ENCODE results near the gene METTL6. TPM values are rescaled to one million over a fixed set of nuclear protein-coding genes. Genes with fewer than 3 reads are reported as not detected.

METTL6 gene
- total RNA-seq, 1 donor from 2014 or later = 19.7 TPM

DNA sequence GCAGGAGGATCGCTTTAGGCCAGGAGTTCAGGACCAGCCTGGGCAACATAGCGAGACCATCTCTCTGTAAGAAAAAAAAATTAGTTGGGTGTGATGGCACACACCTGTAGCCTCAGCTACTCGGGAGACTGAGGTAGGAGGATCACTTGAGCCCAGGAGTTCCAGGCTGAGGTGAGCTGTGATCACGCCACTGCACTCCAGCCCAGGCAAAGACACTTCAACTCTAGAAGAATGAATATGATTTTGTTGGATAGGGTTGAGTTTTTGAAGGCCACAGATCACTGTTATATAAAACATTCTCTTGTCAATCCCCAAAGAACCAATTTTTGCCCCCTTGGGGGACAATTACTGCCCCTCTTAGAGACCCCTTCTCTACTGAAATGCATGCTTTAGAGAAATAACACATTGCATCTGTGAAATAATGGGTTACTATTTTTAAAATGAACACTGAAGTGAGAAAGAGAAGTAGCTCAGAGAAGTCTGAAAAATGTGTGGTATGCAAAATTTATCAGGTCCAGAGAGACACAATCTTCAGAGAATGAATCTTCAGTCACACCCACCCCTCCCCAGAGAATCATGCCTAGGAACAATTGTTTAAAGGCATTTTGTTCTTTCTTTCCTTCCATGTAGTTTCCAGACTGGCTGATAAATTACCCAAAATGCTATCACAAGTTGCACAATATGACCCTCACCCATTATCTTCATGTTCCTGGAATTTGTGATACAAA, 42.7 kb downstream of the METTL6 start:
- TF ChIP-seq, protein P1, sequence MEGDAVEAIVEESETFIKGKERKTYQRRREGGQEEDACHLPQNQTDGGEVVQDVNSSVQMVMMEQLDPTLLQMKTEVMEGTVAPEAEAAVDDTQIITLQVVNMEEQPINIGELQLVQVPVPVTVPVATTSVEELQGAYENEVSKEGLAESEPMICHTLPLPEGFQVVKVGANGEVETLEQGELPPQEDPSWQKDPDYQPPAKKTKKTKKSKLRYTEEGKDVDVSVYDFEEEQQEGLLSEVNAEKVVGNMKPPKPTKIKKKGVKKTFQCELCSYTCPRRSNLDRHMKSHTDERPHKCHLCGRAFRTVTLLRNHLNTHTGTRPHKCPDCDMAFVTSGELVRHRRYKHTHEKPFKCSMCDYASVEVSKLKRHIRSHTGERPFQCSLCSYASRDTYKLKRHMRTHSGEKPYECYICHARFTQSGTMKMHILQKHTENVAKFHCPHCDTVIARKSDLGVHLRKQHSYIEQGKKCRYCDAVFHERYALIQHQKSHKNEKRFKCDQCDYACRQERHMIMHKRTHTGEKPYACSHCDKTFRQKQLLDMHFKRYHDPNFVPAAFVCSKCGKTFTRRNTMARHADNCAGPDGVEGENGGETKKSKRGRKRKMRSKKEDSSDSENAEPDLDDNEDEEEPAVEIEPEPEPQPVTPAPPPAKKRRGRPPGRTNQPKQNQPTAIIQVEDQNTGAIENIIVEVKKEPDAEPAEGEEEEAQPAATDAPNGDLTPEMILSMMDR (IDR thresholded peaks at IDR 0.05) = no peak
- no peak overlapping the region for H3K27ac Mint-ChIP-seq (ENCODE audit: unreplicated experiment)
- DNase-seq (ENCODE audit: low spot score) = no peak
- H3K27me3 Mint-ChIP-seq (ENCODE audit: low read depth) = no peaks in the 10 kb centered on the region
- H3K4me1 Mint-ChIP-seq (ENCODE audit: low read depth) = peaks cover 8% of the 10 kb centered on the region
- H3K9me3 Mint-ChIP-seq (ENCODE audit: low read depth) = peaks cover 12% of the 10 kb centered on the region
- H3K4me3 Mint-ChIP-seq (ENCODE audit: unreplicated experiment) = no peak overlapping the region
- peaks cover 2% of the 10 kb centered on the region for H3K36me3 Mint-ChIP-seq (ENCODE audit: low read depth)

GRCh38 chr3:15382405-15382923, 44.9 kb downstream of the METTL6 start:
- TF ChIP-seq, protein P1 (IDR thresholded peaks at IDR 0.05) = no peak
- Mint-ChIP-seq H3K27ac (ENCODE audit: unreplicated experiment) (no peak overlapping the region), H3K27me3 (ENCODE audit: low read depth) (no peaks in the 10 kb centered on the region)

DNA sequence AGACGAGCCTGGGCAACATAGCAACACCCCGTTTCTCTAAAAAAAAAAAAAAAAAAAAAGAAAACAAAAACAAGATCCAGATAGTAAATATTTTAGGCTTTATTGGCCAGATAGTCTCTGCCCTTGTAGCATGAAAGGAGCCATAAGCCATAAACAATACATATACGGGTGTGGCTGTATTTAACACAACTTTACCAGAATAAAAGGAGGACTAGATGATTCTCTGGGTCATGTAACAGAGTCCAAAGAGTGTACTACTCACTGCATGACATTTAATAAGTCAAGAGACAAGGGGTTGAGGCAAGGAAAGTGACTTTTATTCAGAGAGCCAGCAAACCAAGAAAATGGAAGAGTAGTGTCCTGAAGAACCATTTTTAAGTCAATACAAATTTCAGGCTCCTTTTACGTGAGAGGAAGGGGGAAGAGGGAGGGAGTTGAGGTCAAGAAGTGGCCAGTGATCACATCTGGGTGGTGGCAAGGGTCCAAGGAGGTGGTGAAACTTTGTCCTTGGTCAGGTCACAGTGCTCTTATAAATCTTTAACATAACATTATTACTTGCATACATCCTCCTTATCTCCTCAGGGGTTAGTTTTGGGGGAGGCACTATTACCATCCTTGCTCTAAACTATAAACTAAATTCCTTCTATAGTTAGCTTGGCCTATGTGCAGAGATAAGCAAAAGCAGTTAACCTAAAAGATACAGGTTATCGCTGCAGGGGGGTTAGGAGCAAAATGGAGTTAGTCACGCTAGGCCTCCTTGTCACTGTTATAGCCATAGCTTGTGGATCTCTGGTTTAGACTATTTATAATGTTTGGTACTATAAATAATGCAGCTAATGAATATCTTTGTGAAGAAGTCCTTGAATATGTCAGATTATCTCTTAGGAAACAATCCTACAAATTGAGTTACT, 46.1 kb downstream of the METTL6 start:
- Mint-ChIP-seq H3K4me3 (ENCODE audit: unreplicated experiment) (no peak overlapping the region), H3K4me1 (ENCODE audit: low read depth) (peaks cover 12% of the 10 kb centered on the region), H3K9me3 (ENCODE audit: low read depth) (peaks cover 7% of the 10 kb centered on the region), H3K27ac (ENCODE audit: unreplicated experiment) (no peak overlapping the region), H3K27me3 (ENCODE audit: low read depth) (no peaks in the 10 kb centered on the region), H3K36me3 (ENCODE audit: low read depth) (peaks cover 2% of the 10 kb centered on the region)
- DNase-seq (ENCODE audit: low spot score) = no peak
- TF ChIP-seq, protein P1 (IDR thresholded peaks at IDR 0.05) = no peak

More at GRCh38 chr3:15382405-15382923, 44.9 kb downstream of the METTL6 start:
- Mint-ChIP-seq H3K36me3 (ENCODE audit: low read depth) (peaks cover 2% of the 10 kb centered on the region), H3K4me3 (ENCODE audit: unreplicated experiment) (no peak overlapping the region), H3K4me1 (ENCODE audit: low read depth) (peaks cover 12% of the 10 kb centered on the region), H3K9me3 (ENCODE audit: low read depth) (peaks cover 12% of the 10 kb centered on the region)
- no peak for DNase-seq (ENCODE audit: low spot score)

DNA sequence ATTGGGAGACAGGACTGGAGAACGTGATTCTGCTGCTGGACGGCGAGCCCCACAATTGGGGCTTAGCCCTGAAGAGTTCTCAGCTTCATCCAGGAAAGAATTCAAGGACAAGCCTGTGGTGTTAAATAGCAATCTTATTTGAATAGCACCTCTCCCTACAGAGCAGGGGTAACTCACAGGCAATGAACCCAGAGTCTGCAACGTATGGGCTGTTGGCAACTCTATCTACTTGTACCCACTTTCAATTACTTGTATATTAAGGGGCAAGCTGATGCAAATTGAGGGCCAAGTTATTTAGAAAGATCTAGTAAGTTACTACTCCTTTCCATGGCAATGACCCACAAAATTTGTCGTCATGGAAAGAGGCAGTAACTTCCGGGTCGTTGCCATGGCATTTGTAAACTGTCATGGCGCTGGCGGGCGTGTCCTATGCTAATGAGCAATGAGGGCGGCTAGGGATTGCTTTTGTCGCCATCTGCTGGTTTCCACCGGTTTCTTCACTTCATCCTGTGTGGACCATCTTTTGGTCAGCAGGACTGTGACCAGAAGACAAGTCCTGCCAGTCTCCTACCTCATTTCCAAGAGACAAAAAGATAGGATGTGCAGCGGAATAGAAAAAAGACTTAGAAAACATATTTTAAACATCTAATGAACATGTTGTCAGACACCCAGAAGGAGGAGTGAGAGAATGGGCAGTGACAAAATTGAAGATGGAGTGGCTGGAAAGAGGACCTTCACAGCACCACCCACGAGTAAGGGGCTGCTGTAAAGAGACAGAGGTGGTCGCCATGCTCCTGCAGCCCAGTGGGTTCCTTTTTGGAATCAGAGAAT, 49.2 kb downstream of the METTL6 start:
- H3K27ac Mint-ChIP-seq (ENCODE audit: unreplicated experiment) = peak overlapping the region; percentile 49
- H3K9me3 Mint-ChIP-seq (ENCODE audit: low read depth) = no peaks in the 10 kb centered on the region
- TF ChIP-seq, protein P1 (IDR thresholded peaks at IDR 0.05) = peak; percentile 87
- H3K27me3 Mint-ChIP-seq (ENCODE audit: low read depth) = no peaks in the 10 kb centered on the region
- H3K36me3 Mint-ChIP-seq (ENCODE audit: low read depth) = no peaks in the 10 kb centered on the region
- H3K4me1 Mint-ChIP-seq (ENCODE audit: low read depth) = peaks cover 4% of the 10 kb centered on the region
- H3K4me3 Mint-ChIP-seq (ENCODE audit: unreplicated experiment) = no peak overlapping the region
- no peak for DNase-seq (ENCODE audit: low spot score)

Data from chondrocyte (in vitro differentiated cells).